NOMO-1 (cell line): ENCODE data around the gene VEPH1.

Experiments
- DNase-seq, 2 experiments: peaks; one replicate each; lab custom pipeline; 2025; ENCODE audit not compliant: unreplicated experiment in 2 of 2; lab: John Stamatoyannopoulos, UW

VEPH1 gene

DNA sequence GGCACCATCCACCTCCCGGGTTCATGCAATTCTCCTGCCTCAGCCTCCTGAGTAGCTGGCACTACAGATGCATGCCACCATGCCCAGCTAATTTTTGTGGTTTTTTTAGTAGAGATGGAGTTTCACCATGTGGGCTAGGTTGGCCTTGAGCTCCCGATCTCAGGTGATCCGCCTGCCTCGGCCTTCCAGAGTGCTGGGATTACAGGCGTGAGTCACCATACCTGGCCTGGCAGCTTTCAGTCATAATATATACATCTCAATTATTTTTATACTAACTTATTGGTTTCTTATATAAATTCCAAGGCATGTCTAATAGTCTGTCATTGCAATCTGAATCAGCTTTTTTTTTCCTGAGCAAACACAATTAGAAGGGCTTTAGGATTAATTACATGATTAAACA, 269.3 kb downstream of the VEPH1 start:
- DNase-seq: no peak

DNA sequence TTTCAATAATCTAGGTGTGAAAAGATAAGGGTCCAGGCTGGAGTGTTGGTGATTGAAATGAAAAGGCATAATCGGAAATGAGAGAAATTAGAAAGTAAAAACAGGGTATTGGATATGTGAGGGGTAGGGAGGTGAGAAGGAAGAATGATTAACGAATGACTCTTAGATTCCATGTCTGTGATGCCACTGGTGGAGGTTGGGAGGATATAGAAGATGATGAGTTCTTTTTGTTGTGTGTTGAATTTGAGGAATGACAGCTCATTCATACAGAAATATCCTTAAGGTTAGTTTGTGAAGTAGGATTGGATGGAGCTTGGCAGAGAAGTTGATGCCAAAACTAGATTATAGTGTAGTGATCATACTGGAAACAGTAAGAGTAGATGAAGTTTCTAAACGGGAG, 271.1 kb downstream of the VEPH1 start:
- no peak for DNase-seq

GRCh38 chr3:157231071-157231470, 272.1 kb downstream of the VEPH1 start:
- no peak for DNase-seq

DNA sequence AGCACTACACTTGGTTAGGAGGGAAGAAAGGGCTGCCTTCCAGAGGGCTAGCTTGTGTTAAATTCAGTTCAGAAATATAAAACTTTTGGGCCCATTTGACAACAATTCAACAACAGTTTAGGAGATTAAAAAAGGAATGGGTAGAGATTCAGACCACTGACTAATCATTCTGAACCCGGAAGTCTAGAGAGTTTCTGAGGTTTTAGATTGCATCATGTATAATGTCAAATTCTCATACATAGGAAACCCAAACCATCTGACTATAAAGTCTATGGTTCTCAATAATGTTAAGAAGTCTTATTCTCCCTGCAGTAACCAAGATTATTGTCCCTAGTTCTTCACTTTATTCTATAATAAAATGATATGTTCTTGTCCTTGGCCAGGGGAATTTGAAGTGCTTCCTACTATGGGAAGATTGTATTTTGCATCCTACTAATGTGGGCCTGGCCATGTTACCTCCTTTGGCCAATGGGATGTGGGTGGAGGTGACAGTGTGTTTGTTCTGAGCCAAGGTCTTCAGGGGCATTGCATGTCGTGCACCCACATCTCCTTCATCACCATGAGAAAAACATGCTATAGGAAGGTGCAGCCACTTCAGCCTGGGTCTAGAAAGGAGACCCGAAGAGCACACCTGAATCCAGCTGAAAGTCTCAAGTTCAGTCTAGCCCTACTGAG, 276.9 kb downstream of the VEPH1 start:
- peak in 1 of 2 experiments; percentile 66 for DNase-seq

DNA sequence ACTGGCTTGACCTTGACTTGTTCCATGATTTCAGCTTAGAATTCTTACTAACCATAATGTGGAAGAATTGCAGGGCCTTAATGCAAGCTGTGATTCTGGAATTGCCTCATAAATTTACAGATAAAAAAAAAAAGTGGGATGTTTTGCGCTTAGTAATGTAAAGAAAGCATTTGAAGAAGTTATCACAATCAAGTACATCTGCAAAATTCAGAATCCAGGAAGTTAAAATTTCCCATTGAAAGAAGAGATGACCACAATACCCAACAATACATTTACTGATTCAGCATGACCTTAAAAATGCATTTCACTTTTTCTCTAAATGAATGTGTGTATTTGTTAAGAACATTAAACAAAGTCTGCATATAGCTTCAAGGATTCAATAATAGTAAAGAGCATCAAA, 278.2 kb downstream of the VEPH1 start:
- DNase-seq: no peak

DNA sequence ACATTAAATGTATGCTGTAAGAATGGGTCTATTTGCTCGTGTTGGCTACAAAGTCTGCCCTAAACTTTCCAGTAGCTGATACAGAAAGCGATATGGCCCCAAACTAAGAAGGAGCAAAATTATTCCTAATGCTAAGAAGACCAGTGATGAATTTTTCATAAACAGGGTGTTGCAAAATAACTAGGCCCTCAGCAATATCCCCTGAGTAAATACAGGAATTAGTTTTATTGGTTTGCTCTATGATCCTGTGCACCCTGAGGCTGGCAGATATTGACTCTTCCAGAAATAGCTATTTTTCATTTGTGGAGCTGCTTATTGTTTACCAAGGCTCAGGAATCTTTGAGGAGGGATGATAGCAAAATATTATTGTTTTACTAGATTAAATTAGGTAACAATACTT, 282.3 kb downstream of the VEPH1 start:
- no peak for DNase-seq

- no peak for DNase-seq
Measured at GRCh38 chr3:157220211-157220610, 283.0 kb downstream of the VEPH1 start.

DNA sequence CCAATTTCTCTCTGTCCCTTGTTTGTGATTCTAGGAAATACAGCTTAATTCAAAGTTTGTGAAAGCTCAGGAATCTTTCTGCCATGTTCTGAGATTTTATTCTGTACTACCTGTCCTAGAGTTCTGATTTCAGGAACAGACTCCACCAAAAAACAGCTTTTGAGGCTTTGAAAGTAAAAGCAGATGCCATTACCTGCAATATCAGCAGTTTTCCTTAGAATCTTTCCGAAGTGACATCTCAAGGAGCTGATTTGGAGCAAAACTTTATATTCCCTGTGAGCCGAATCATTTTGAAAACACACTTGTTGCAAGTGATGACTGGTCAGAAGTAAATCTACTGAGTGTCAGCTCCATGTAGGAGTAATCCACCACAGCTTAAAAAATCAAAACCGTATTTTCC, 284.0 kb downstream of the VEPH1 start:
- no peak for DNase-seq
